GM19452 (cell line): Measurements from ENCODE around the gene TMEM200B.
"Not testable (repeated sequence)": the region's sequence is repeated elsewhere in the genome, so short reads cannot be mapped to it uniquely, and the experiment has no call there.

Source experiments
- ATAC-seq: cut with Tn5 transposase; IDR thresholded peaks from one replicate; pipeline ENCODE4 v1.9.1; 2021; ENCODE audit not compliant: unreplicated experiment

The TMEM200B gene

DNA sequence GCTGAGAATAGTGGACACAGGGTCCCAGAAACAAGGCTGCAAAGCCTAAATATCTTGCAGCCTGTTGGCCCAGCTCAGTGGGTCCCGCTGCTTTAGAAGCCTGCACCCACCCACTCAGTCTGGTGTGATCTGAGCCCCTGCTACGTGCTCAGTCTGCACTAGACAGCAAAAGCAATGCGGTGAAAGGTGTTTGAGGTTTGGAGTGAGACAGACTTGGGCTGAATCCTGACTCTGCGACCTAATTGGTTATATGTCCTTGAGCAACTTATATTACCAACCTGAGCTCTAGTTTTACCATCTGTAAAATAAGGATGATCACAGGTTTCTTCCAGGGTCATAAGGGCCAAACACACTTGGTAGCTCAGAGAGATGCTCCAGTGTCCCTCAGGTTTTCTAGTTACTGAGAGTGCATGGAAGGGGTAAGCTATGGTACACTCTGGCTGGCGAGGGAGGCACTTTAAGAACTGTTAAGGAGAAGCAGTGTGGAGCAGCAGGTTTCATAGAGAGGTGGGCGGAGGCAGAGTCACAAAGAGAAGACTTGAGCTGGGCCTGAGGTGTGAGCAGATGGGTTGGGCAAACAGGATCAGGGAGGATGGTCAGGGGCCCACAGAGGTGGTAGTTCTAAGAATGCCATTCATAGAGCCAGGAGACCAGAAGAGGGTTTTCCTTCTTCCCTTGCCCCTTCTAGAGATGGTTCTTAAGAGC, 10.1 kb downstream of the TMEM200B start:
- no peak for ATAC-seq

DNA sequence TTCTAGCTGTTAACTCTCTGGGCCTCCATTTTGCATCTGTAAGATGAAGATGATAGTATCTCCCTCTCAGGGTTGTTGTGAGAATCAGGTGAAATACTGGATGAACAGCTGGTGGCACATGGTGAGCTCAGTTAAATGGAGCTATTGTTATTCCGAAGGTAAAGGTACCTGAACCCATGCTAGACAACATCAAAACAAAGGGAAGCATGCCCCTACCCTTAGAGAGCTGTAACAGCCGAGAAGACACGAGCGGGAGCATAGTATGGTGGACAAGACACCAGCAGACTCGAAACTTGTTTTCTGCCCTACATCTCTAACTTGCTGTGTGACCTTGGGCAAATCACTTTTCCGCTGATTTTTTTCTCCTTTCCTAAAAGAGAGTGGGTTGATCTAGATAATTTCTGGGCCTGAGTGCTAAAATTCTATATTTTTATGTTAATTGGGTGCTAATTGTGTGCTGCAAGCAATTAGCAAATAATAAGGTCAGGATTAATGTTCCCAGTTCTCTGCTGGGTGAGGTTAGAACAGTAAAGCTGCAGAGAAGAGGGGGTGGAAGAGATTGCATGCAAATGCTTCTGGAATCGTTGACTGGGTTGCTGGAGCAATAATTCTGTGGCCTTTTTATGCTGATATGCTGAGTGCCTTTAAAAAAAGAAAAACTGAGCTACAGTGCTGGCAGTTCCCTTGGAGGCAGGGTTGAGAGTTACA, 10.8 kb downstream of the TMEM200B start:
- ATAC-seq = no peak

DNA sequence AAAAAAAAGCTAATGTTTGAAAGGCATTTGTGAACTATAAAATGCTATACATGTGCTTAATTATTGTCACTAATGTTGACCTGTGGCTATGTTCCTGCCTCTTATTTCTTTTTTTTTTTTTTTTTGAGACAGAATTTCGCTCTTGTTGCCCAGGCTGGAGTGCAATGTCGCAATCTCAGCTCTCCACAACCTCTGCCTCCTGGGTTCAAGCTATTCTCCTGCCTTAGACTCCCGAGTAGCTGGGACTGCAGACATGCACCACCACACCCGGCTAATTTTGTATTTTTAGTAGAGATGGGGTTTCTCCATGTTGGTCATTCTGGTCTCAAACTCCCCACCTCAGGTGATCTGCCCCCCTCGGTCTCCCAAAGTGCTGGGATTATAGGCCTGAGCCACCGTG, 15.7 kb downstream of the TMEM200B start:
- not testable (repeated sequence) for ATAC-seq

DNA sequence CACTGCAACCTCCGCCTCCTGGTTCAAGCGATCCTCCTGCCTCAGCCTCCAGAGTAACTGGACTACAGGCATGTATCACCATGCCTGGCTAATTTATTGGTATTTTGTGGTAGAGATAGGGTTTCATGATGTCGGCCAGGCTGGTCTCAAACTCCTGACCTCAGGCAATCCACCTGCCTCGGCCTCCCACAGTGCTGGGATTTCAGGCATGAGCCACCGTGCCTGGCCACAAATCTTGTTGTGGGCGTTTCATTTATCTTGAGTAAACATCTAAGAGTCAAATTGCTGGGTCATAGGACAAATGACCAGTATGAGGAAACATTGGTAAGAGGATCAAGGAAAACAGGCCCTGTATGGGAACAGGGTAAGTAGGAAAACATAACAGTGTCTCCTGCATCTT, 17.9 kb downstream of the TMEM200B start:
- ATAC-seq = no peak

DNA sequence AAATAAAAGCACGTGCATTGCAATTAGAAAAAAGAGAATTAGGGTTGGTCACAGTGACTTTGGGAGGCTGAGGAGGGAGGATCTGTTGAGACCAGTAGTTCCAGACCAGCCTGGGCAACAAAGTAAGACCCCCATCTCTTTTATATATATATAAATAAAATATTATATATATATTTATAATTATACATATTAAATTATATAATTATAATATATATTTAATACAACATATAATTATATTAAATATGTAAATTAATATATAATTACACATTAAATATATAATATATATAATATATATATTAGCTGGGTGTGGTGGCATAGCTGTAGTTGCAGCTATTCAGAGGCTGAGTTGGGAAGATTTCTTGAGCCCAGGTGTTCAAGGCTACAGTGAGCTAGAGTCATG, 23.2 kb downstream of the TMEM200B start:
- no peak for ATAC-seq

DNA sequence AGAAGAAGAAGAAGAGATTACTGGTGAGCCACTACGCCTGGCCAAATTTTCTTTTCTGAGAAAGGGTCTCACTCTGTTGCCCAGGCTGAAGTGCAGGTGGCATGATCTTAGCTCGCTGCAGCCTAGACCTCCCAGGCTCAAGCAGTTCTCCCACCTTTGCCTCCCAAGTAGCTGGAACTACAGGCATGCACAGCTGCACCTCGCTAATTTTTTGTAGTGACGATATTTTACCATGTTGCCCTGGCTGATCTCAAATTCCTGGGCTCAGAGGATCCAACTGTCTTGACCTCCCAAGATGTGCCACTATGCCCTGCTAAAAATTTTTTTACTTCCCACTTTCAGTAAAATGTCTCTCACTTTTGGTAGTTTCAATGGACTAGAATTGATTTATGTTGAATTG, 24.4 kb downstream of the TMEM200B start:
- ATAC-seq = no peak

DNA sequence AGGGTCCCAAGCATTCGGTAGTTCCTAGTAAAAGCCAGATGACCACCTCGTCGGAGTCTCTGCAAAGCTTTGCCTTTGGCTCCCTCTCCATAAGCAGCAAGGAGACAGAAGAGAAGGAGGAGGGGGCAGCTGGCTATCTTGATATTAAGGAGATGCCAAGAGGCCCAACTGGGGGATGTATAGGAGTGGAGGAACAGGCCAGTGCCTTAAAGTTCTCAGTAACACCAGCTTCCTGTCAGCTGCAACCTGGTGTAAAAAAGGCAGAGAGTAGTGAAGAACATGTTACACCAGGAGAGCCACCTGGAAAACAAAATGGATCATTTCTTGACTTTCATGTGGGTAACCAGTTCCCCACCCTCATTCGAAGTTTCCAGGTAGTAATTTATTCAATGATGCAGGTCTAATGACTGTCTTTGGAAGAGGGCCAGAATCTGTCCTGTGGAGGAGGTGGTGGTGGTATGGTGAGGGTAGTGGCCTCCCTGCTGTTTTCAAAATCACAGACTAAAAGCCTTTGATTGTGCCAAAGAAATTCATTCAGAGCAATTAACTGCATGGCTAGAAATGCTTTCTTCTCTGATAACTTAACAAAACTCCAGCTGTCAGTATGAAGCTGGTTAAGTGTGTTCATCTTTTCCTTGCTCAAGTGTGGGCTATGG, 27.3 kb downstream of the TMEM200B start:
- ATAC-seq = no peak

DNA sequence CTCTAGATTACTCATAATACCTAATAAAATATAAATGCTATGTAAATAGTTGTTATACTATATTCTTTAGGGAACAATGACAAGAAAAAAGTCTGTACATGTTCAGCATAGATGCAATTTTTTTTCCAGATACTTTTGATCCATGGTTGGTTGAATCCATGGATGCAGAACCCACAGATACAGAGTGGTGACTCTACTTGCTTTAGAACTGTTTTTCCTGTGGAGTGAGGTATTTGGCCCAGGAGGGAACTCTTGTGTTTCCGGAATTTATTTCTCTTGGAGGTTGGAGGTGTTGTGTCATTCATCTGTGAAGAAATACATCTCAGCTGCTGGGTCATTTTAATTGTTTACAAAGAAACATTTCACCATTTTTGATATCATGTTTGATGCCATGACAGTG, 28.7 kb downstream of the TMEM200B start:
- no peak for ATAC-seq

DNA sequence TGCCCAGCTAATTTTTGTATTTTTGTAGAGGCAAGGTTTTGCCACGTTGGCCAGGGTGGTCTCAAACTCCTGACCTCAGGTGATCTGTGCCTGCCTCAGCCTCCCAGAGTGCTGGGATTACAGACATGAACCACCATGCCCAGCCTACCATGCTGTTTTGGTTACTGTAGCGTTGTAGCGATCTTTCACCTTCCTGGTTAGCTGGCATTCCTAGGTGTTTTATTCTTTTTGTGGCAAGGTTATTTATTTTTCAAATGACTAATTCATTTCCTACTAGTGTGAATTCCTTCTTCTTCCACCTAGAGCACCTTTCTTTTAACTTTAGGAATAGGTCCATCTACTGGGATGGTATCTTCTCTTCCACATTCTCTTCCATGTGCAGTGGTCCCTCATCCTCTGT, 29.3 kb downstream of the TMEM200B start:
- no peak for ATAC-seq

DNA sequence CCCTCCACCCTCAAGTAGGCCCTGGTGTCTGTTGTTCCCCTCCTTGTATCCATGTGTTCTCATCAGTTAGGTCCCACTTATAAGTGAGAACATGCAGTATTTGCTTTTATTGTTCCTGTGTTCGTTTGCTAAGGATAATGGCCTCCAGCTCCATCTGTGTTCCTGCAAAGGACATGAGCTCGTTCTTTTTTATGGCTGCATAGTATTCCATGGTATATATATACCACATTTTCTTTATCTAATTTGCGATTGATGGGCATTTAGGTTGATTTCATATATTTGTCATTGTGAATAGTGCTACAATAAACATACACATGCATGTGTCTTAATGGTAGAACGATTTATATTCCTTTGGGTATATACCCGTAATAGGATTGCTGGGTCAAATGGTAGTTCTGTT, 31.0 kb downstream of the TMEM200B start:
- ATAC-seq = not testable (repeated sequence)

DNA sequence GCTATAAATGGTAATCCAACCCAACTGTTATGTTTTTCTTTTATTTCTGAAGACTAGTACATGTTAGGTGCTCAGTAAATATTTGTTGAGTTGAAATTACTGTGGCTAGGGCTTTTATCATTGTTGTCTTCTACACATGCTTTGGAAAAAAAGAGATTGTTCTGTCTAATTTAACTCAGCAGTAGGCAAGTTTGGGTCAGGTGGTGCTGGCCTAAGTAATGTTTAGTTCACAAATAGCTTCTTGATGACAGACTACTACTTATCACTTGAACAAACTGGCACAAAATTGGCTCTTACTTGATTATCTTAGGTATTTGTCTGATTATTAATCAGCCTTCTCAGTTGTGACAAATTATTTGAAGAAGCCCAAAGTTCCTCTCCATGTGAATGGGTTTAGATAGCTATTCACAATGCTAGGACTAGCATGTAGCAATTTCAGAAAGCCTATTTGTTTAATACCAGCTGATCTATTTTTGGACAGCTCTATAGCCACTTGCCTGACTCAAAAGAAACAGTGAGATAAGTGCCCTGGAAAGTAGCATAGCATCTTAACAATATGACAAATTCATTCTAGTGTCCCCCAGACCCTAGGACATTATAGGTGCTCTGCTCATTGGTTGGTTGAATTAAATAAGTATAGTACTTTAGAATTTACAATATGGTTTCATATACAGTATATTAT, 32.6 kb downstream of the TMEM200B start:
- no peak for ATAC-seq

DNA sequence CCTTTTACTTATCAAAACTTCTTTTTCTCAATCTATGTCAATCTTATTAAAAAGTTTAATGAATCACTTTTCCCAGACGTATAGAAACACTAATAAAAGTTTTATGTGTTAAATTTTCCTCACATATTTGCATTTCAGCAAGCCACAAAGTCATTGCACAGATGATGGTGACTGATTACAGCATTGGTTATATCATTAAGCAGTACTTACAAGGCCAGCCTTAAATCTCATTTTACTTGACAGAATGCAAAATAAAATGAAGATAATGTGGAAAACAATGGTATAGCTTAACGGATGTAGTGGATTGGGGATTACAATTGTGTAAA, 39.5 kb downstream of the TMEM200B start:
- ATAC-seq = no peak

DNA sequence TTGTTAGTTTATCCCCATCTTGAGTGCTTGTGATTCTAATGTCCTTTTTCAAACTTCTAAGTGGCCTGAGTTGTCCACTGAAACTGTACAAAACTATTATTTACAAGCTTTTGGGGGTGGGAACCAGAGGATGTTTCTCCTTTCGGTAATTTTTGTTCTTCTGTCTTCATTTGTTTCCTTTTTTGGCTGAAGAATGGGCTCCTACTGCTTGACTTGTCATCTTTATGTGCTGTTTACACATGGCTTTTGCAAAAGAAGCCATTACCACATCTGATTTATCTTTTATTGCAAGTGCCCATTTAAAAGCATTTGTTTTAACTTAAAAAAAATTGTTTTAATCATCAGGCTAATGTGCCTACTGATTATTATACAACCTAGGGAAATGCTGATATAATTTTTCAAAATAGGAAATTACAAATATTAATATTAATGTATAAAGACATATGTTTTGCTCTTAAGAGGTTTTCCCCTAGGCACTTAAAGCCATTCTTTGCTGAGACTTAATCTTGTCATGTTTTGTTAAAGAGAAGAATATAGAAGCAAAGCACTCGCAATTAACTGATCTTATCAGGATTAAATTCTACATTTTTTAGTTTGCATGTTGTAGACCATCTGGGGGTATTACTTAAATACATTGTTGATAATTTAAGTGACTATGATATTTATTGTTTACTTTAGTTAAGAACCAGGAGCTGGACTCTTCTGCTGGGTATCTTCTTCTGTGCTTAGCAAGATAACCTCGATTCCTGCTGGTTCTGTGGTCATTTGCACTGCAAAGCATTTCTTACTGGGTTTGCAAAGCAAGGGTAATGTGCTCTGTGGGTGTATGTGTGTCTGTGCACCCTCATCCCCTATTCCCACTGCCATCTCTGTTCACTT, 40.1 kb downstream of the TMEM200B start:
- ATAC-seq = no peak

DNA sequence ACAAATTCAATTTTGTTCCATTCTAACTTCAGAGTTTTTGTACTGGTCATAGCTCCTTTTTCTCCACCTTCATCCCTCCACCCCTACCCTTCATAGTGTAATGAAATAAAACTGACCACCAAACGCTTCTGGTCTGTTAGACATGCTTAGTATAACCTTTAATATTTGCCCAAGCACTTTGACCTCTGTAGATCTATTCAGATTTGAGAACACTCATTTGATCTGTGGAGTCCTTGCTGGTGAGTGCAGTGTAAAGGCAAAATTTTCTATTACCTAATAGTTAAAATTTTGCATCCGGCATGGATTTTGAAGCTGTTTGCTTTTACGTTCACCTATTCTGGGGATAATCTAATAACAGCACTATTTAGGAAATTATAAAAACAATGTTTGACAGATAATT, 41.2 kb downstream of the TMEM200B start:
- ATAC-seq = no peak

DNA sequence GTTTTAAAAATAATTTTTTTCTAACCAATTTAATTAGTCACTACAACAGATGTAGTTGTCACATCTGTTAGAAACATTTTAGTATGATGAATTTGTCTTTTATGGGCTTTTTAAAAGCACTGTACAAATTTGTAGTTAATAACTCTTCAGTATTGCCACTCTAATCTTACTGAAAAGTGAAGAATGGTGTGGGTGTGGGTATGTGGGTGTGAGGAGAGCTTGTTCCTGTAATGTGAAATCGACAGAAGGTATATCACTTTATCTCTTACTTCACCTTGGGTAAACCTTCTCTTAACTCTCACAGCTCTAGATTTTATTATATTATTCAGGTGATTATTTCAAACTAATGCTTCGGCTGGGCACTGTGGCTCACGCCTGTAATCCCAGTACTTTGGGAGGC, 42.5 kb downstream of the TMEM200B start:
- no peak for ATAC-seq

DNA sequence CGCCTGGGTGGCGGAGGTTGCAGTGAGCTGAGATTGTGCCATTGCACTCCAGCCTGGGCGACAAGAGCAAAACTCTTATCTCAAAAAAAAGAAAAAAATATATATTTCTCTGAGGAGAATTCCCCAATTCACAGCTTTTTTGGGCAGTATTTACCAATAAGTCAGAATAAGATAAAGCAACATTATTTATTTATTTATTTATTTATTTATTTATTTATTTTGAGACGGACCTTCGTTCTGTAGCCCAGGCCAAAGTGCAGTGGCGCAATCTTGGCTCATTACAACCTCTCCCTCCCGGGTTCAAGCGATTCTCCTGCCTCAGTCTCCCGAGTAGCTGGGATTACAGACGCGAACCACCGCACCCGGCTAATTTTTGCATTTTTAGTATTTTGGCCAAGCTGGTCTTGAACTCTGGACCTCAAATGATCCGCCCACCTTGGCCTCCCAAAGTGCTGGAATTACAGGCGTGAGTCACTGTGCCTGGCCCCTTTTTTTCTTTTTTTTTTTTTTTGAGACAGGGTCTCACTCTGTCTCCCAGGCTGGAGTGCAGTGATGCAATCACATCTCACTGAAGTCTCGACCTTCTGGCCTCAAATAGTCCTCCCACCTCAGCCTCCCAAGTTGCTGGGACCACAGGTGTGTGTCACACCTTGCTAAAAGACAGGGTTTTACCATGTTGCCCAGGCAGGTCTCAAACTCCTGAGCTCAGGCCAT, 43.6 kb downstream of the TMEM200B start:
- ATAC-seq = not testable (repeated sequence)

DNA sequence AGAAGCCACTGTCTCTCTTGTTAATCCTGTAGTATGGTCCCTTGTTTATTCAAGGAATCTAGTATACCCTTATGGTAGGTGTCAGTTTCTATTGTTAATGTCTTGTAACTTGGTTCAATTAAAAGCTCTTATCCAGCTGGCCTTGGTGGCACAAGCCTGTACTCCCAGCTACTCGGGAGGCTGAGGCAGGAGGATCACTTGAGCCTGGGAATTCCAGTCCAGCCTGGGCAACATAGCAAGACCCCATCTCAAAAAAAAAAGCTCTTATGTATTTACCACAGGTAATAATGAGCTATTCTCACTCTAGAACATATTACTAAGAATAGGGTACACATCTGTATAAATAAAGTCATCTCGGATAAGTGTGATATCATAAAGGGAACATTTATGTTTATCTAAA, 46.5 kb downstream of the TMEM200B start:
- ATAC-seq = no peak
